Endothelial cell of hepatic sinusoid (primary cell): Measurements from ENCODE around the gene B4GALNT4.
"Not testable (repeated sequence)": the region's sequence is repeated elsewhere in the genome, so short reads cannot be mapped to it uniquely, and the experiment has no call there.

ENCODE experiments used
- in situ Hi-C: cut with HindIII; loops from 2 replicates; pipeline ENCODE4 v1.10.0; 2017; ENCODE audit warnings: low sequenced_read_pairs

Gene B4GALNT4

DNA sequence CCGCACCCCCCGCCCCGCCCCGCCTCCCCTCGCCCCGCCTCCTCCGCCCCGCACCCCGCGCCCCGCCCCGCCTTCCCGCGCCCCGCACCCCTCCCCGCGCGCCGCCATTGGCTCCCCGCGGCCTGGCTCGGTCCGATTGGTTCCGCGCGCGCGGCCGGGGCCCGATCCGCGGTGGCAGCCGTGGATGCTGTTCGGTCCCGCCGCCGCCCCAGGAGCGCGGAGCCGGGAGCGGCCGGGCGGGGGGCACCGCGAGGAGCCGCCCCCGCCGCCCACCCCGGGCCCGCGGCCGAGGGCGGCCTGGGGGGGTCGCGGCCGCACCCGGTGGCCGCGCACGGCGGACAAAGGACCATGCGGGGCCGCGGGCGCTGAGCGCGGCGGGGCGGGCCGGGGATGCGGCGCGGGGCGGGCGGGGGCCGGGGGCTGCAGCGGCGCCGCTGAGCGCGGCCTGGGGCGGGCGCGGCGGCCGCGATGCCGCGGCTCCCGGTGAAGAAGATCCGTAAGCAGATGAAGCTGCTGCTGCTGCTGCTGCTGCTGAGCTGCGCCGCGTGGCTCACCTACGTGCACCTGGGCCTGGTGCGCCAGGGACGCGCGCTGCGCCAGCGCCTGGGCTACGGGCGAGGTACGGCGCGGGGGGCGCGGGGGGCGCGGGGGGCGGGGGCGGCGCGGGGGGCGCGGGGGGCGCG lies at the start of gene B4GALNT4:
B4GALNT4 (plus strand) TSS at position 164 of the 683 bp plus-strand sequence; CDS start at position 469, 305 bp downstream.
- in situ Hi-C loops, result no loop called here

- in situ Hi-C loops, result not testable (repeated sequence)
These were observed 49.4 kb upstream of the B4GALNT4 start for GRCh38 chr11:319888-320273.

- in situ Hi-C loops, result no loop called here
These were observed 45.1 kb upstream of the B4GALNT4 start for GRCh38 chr11:324156-324555.

- in situ Hi-C loops, result not testable (repeated sequence)
These were observed 44.4 kb upstream of the B4GALNT4 start for GRCh38 chr11:324593-325517.

DNA sequence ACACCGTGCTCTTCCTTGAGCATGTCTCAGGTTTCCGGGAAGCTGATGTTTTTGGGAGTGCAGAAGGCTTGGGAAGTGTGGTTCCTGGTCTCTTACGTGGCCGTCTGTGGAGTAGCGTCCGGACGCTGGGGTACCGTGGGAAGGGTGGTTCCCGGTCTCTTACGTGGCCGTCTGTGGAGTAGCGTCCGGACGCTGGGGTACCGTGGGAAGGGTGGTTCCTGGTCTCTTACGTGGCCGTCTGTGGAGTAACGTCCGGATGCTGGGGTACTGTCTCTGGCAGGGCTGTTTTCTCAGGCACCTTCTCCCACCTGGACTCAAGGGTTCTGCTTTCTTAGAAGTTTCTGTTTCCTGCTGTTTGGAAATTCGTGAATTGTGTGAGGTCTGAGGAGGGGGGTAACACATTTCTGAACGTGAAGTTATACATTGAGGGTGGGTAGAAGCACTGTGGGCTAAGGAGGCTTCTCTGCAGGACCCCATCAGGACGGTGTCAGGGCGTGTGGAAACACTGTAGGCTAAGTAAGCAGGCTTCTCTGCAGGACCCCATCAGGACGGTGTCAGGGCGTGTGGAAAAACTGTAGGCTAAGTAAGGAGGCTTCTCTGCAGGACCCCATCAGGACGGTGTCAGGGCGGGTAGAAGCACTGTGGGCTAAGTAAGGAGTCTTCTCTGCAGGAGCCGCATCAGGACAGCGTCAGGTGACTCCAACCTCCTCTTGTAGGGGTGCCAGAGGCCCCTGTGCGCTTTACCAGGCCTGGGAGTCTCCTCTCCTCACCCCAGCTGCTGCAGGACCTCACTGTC lies 43.3 kb upstream of the B4GALNT4 start:
- in situ Hi-C loops, result no loop called here

- in situ Hi-C loops, result no loop called here
These were observed 42.8 kb upstream of the B4GALNT4 start for GRCh38 chr11:326592-326841.

DNA sequence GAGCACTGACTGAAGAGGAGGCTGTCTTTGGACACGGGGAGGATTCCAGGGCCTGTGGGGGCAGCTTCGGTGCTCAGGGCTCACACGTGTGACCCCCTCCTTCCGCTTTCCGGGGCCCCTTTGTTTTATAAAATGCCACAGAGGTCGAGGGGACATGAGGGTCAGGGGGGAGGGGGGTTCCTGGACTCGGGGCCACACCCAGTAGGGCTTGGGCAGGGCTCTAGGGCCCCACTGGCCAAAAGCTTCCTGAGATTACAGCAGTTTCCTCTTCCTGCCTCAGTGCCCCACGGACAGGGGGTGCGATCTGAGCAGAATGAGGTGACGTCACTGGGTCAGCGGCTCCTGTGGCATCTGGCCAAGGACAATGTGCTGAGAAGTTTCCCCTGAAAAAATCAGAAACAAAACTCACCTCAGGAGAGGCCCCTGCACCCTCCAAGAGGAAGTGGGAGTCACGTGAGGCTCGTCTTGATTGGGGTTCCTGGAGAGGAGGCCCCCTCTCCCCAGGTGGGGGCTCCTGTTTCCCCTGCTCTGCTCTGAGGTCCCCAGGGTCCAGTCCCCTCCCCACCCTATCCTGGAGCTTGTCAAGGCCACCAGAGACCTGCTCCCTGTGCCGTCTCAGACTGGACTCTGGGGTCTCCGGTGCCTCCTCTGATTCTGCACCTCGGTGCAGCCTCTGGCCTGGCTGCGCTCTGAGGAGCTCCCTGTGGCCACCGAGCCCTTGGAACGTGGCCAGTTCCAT lies 42.3 kb upstream of the B4GALNT4 start:
- in situ Hi-C loops, result no loop called here

DNA sequence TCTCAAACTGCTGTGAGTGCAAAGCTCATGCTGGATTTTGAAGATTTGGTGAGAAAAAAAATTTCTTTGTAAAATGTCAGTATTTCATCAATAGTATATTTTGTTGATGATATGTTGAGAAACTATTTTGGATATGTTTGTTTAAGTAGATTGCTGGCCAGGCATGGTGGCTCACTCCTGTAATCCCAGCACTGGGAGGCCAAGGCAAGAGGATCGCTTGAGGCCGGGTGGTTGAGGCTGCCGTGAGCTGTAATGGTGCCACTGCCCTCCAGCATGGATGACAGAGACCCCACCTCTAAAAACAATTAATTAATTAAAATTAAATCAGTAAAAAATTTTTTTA lies 41.7 kb upstream of the B4GALNT4 start:
- in situ Hi-C loops, result no loop called here

DNA sequence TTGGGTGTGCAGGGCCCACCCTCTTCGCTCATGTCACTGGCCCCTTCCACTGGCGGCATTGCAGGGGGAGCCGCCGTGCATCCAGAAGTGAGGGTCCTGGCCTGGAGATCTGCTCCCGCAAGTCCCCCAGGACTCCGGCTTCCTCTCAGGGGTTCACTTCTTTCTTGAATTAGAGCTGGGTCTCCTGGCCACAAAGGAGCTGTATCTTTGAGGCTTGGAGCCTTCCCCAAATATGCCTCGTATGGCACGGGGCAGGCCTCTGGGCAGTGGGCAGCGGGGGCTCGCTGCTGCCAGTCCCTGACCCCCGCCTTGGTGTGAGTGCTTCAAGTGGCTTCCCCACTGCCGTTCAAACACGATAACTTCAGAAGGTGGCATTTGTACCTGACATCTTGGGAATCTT lies 41.3 kb upstream of the B4GALNT4 start:
- in situ Hi-C loops, result no loop called here

DNA sequence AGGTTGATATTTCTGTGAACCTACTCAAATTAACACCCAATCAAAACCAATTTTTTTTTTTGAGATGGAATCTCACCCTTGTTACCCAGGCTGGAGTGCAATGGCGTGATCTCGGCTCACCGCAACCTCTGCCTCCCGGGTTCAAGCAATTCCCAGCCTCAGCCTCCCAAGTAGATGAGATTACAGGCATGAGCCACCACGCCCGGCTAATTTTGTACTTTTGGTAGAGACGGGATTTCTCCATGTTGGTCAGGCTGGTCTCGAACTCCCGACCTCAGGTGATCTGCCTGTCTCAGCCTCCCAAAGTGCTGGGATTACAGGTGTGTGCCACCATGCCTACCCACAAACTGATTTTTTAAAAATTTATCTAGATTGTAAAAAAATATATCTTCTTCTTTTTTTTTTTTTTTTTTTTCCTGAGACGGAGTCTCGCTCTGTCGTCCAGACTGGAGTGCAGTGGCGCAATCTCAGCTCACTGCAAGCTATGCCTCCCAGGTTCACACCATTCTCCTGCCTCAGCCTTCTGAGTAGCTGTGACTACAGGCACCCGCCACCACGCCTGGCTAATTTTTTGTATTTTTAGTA lies 40.7 kb upstream of the B4GALNT4 start:
- in situ Hi-C loops, result not testable (repeated sequence)

DNA sequence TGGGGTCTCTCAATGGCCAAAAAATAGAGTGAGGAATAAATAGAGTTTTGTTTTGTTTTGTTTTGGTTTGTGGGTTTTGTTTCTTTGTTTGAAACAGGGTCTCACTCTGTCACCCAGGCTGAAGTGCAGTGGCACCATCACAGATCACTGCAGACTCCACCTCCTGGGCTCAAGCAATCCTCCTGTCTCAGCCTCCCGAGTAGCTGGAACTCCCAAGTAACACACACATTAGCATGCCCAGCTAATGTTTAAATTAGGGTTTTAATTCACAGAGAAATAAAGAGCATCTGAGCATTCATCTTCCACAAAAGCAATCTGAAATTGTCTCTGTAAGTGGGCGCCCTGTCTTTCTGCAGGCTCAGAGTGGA lies 39.4 kb upstream of the B4GALNT4 start:
- in situ Hi-C loops, result loop anchor here (5.0 to 10.0 kb wide), 2 partner anchors 78 to 125 kb away; partner anchors contain the start of gene PTDSS2

- in situ Hi-C loops, result loop anchor here (5.0 to 10.0 kb wide), 2 partner anchors 78 to 125 kb away; partner anchors contain the start of gene PTDSS2
These were observed 39.0 kb upstream of the B4GALNT4 start for GRCh38 chr11:330307-330693.

GRCh38 chr11:330694-331357 lies 38.5 kb upstream of the B4GALNT4 start:
- in situ Hi-C loops, result loop anchor here (5.0 to 10.0 kb wide), 2 partner anchors 79 to 124 kb away; partner anchors contain the start of gene PTDSS2

DNA sequence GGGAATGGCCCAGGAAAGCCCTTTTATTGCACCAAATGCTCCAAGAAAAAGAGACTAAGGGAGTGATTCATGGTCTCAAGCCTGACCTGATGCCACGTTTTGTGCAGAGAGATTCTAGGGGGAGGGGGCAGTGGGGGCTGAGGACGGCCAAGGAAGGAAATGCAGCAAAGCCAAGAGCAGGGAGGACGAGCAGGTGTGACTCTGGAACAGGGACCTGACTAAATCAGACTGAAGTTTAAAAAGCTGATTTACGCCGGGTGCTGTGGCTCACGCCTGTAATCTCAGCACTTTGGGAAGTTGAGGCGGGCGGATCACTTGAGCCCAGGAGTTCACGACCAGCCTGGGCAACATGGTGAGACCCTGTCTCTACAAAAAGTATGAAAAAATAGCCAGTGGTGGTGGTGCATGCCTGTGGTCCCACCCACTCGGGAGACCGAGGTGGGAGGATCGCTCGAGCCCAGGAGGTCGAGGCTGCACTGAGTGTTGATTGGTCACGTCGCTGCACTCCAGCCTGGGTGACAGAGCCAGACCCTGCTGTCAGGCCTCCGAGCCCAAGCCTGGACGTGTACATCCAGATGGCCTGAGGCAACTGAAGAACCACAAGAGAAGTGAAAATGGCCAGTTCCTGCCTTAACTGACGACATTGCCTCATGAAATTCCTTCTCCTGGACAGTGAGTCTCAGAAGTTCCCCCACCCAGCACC lies 37.8 kb upstream of the B4GALNT4 start:
- in situ Hi-C loops, result loop anchor here (5.0 to 10.0 kb wide), 2 partner anchors 79 to 123 kb away; partner anchors contain the start of gene PTDSS2

GRCh38 chr11:332651-333480 lies 36.4 kb upstream of the B4GALNT4 start:
- in situ Hi-C loops, result loop anchor here (5.0 to 10.0 kb wide), 2 partner anchors 81 to 122 kb away; partner anchors contain the start of gene PTDSS2

- in situ Hi-C loops, result loop anchor here (5.0 to 10.0 kb wide), 2 partner anchors 81 to 121 kb away; partner anchors contain the start of gene PTDSS2
These were observed 35.6 kb upstream of the B4GALNT4 start for GRCh38 chr11:333616-334263.

GRCh38 chr11:334264-334994 lies 34.9 kb upstream of the B4GALNT4 start:
- in situ Hi-C loops, result loop anchor here (5.0 to 10.0 kb wide), 2 partner anchors 82 to 120 kb away; partner anchors contain the start of gene PTDSS2
